GM21723 (cell line): ENCODE data around the gene NUBPL.
"Not testable (repeated sequence)": the region's sequence is repeated elsewhere in the genome, so short reads cannot be mapped to it uniquely, and the experiment has no call there.

Source experiments
- ATAC-seq: cut with Tn5 transposase; IDR thresholded peaks from one replicate; pipeline ENCODE4 v1.9.1; 2021; ENCODE audit warnings: mild to moderate bottlenecking, moderate library complexity; ENCODE audit not compliant: unreplicated experiment

NUBPL gene

GRCh38 chr14:31868096-31868495, 306.9 kb downstream of the NUBPL start:
- not testable (repeated sequence) for ATAC-seq

- ATAC-seq = no peak
Observed at GRCh38 chr14:31876741-31877140, 315.5 kb downstream of the NUBPL start.

GRCh38 chr14:31877255-31877798, 316.1 kb downstream of the NUBPL start:
- ATAC-seq = no peak

GRCh38 chr14:31879661-31880348, 318.6 kb downstream of the NUBPL start:
- ATAC-seq = no peak

GRCh38 chr14:31880935-31881334, 319.7 kb downstream of the NUBPL start:
- ATAC-seq = no peak

- ATAC-seq = no peak
Observed at GRCh38 chr14:31881531-31882310, 320.5 kb downstream of the NUBPL start.

- no peak for ATAC-seq
Observed at GRCh38 chr14:31884238-31884637, 323.0 kb downstream of the NUBPL start.

GRCh38 chr14:31884776-31885379, 323.7 kb downstream of the NUBPL start:
- no peak for ATAC-seq

- ATAC-seq = no peak
Observed at GRCh38 chr14:31886156-31886835, 325.1 kb downstream of the NUBPL start.

- no peak for ATAC-seq
Observed at GRCh38 chr14:31887929-31888580, 326.9 kb downstream of the NUBPL start.

GRCh38 chr14:31889297-31889696, 328.1 kb downstream of the NUBPL start:
- no peak for ATAC-seq

GRCh38 chr14:31890202-31890601, 329.0 kb downstream of the NUBPL start:
- ATAC-seq = not testable (repeated sequence)

GRCh38 chr14:31893221-31893757, 332.1 kb downstream of the NUBPL start:
- ATAC-seq = no peak

- ATAC-seq = no peak
Observed at GRCh38 chr14:31894351-31894750, 333.1 kb downstream of the NUBPL start.

GRCh38 chr14:31895206-31895605, 334.0 kb downstream of the NUBPL start:
- ATAC-seq = no peak

- no peak for ATAC-seq
Observed at GRCh38 chr14:31895646-31896045, 334.4 kb downstream of the NUBPL start.

GRCh38 chr14:31897581-31898186, 336.5 kb downstream of the NUBPL start:
- no peak for ATAC-seq

- ATAC-seq = no peak
Observed at GRCh38 chr14:31898838-31899528, 337.8 kb downstream of the NUBPL start.

GRCh38 chr14:31902002-31902401, 340.8 kb downstream of the NUBPL start:
- no peak for ATAC-seq
